HL-60 (cell line): ENCODE data around the gene FOXC2.

ENCODE experiments used
- DNase-seq, 2 experiments: peaks; one replicate each; pipeline ENCODE4 v3.0.0-alpha.2; 2010 to 2020; ENCODE audit warnings: low read depth in 1 of 2, low spot score in 1 of 2
- H3K27ac ChIP-seq: fragments of 250-450 bp; sonication (Bioruptor Pico); replicated peaks from 2 replicates; pipeline ENCODE4 v1.5.1; 2020; ENCODE audit warnings: mild to moderate bottlenecking, moderate library complexity
- H3K27me3 ChIP-seq: fragments of 250-450 bp; sonication (Bioruptor Pico); 2 replicates; pipeline ENCODE4 v1.5.1; 2021; ENCODE audit warnings: mild to moderate bottlenecking, moderate library complexity; ENCODE audit not compliant: insufficient read depth, poor library complexity, severe bottlenecking
- H3K4me3 ChIP-seq: replicated peaks from 2 replicates; pipeline ENCODE4 v1.5.1; 2011; ENCODE audit warnings: mild to moderate bottlenecking, control low read depth, low read length; ENCODE audit not compliant: insufficient read depth
- CTCF ChIP-seq: IDR thresholded peaks from one replicate; pipeline ENCODE4 v1.5.1; 2011; ENCODE audit warnings: low read length, control low read depth, inconsistent platforms; ENCODE audit not compliant: insufficient read depth
- GABPA ChIP-seq: IDR thresholded peaks from 2 replicates; pipeline ENCODE4 v1.6.1; 2012; ENCODE audit warnings: low read depth
- POLR2AphosphoS5 ChIP-seq: IDR thresholded peaks from 2 replicates; pipeline ENCODE4 v1.6.1; 2012; ENCODE audit warnings: low read depth
- REST ChIP-seq: IDR thresholded peaks from 2 replicates; pipeline ENCODE4 v1.6.1; 2012; ENCODE audit warnings: low read depth; ENCODE audit not compliant: insufficient replicate concordance
- SPI1 ChIP-seq: IDR thresholded peaks from 2 replicates; pipeline ENCODE4 v1.6.1; 2012; ENCODE audit warnings: low read depth, mild to moderate bottlenecking, borderline replicate concordance

The FOXC2 gene

GRCh38 chr16:86522634-86523033, 44.0 kb upstream of the FOXC2 start:
- DNase-seq = no peak
- no peak overlapping the region for H3K4me3 ChIP-seq
- TF ChIP-seq GABPA = no peak
- TF ChIP-seq POLR2AphosphoS5 = no peak
- no peaks in the 10 kb centered on the region for H3K27me3 ChIP-seq
- H3K27ac ChIP-seq = no peak overlapping the region

GRCh38 chr16:86523166-86523740, 43.4 kb upstream of the FOXC2 start:
- H3K27me3 ChIP-seq = no peaks in the 10 kb centered on the region
- H3K27ac ChIP-seq = no peak overlapping the region
- DNase-seq = no peak
- H3K4me3 ChIP-seq = no peak overlapping the region
- TF ChIP-seq SPI1 (no peak), GABPA (no peak), POLR2AphosphoS5 (no peak), REST (no peak), CTCF (no peak)

- no peak for DNase-seq
- no peak overlapping the region for H3K27ac ChIP-seq
- TF ChIP-seq SPI1 (no peak), POLR2AphosphoS5 (no peak), CTCF (no peak), REST (no peak), GABPA (no peak)
- no peaks in the 10 kb centered on the region for H3K27me3 ChIP-seq
- no peak overlapping the region for H3K4me3 ChIP-seq
These were observed 42.6 kb upstream of the FOXC2 start for GRCh38 chr16:86524029-86524428.

- H3K4me3 ChIP-seq = no peak overlapping the region
- DNase-seq = no peak
- H3K27ac ChIP-seq = no peak overlapping the region
These were observed 40.9 kb upstream of the FOXC2 start for GRCh38 chr16:86525696-86526095.

More at GRCh38 chr16:86525696-86526095, 40.9 kb upstream of the FOXC2 start:
- TF ChIP-seq CTCF (no peak), REST (no peak), POLR2AphosphoS5 (no peak), SPI1 (no peak), GABPA (no peak)
- no peaks in the 10 kb centered on the region for H3K27me3 ChIP-seq
